ENCODE measurements around the gene RAMP3.

DNA sequence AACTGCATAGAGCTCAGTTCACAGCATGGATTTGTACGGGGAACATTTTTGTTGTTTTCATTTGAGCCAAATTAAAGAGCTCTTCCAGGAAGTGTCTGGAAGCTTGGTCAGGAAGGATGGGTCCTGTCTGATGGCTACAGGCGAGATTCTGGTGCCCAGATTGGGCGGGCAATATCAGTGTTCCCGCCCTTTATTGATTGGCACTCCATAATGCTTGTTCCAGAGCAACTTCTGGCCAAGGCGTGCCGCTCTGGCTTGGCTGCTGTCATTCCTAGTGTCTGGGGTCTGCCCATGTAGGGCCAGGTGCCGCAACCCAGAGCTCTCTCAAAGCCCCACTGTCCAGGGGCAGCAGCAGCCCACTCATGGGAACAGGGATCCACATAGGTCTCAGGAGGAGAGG lies 45.9 kb downstream of the RAMP3 start:
- TF ChIP-seq, protein P1, sequence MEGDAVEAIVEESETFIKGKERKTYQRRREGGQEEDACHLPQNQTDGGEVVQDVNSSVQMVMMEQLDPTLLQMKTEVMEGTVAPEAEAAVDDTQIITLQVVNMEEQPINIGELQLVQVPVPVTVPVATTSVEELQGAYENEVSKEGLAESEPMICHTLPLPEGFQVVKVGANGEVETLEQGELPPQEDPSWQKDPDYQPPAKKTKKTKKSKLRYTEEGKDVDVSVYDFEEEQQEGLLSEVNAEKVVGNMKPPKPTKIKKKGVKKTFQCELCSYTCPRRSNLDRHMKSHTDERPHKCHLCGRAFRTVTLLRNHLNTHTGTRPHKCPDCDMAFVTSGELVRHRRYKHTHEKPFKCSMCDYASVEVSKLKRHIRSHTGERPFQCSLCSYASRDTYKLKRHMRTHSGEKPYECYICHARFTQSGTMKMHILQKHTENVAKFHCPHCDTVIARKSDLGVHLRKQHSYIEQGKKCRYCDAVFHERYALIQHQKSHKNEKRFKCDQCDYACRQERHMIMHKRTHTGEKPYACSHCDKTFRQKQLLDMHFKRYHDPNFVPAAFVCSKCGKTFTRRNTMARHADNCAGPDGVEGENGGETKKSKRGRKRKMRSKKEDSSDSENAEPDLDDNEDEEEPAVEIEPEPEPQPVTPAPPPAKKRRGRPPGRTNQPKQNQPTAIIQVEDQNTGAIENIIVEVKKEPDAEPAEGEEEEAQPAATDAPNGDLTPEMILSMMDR (conservative IDR thresholded peaks at IDR 0.05): no peak
- no peak for TF ChIP-seq EZH2 (IDR thresholded peaks at IDR 0.05; ENCODE audit: low read depth)
